ENCODE measurements around the gene TCERG1L. TPM values are rescaled to one million over a fixed set of nuclear protein-coding genes. Genes with fewer than 3 reads are reported as not detected.
"Not testable (repeated sequence)": the region's sequence is repeated elsewhere in the genome, so short reads cannot be mapped to it uniquely, and the experiment has no call there.

Gene TCERG1L
- total and polyA plus RNA-seq, 9 of the 15 experiments (the other 6 are each of a cell fraction or from before 2014, with no cell fraction given) = not detected

DNA sequence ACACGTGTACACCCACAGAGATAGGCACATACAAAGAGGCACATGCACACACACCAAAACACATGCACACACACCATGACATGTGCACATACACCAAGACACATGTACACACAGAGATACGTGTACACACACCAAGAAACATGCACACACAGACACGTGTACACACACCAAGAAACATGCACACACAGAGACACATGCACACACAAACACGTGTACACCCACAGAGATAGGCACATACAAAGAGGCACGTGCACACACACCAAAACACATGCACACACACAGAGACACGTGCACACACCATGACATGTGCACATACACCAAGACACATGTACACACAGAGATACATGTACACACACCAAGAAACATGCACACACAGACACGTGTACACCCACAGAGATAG lies 135.2 kb downstream of the TCERG1L start:
- in situ Hi-C loops (cut with MboI); H3K27me3 ChIP-seq (ENCODE audit: control insufficient read depth in 2 of 2, insufficient read depth in 2 of 2, low read length in 2 of 2); H3K9me1 ChIP-seq (ENCODE audit: control insufficient read depth, insufficient read depth, low read length); ATAC-seq; H3K9ac ChIP-seq (ENCODE audit: insufficient read depth in 1 of 2, low read depth in 2 of 2, low read length in 2 of 2); CTCF ChIA-PET (ENCODE audit: low intra/inter-chr PET ratio); H3K27ac ChIP-seq (ENCODE audit: extremely low read depth, low read depth, low read length); H3K4me2 ChIP-seq (ENCODE audit: insufficient read depth, low read length); H3K4me1 ChIP-seq (replicated peaks in 1 of 2; ENCODE audit: control insufficient read depth in 2 of 2, insufficient read depth in 2 of 2, low read length in 2 of 2); H4K20me1 ChIP-seq (replicated peaks; ENCODE audit: control insufficient read depth, insufficient read depth, low read length); POLR2A ChIA-PET; intact Hi-C loops (cut with micrococcal nuclease); DNase-seq (ENCODE audit: extremely low read depth in 1 of 4, low spot score in 3 of 4); BruUV-seq (replicated peaks); H3K9me3 ChIP-seq (replicated peaks; ENCODE audit: control insufficient read depth, insufficient read depth, low read depth, low read length); H3K36me3 ChIP-seq (ENCODE audit: control insufficient read depth, insufficient read depth, low read length); H2AFZ ChIP-seq (ENCODE audit: low read depth, low read length); H3K4me3 ChIP-seq; H3K79me2 ChIP-seq (ENCODE audit: control insufficient read depth, insufficient read depth, low read length): not testable (repeated sequence)
- peak; percentile 86 for FAIRE-seq
- peak in 1 of 2 experiments; percentile 43; a peak in 1 of 4 replicates for TF ChIP-seq KDM1A (IDR thresholded peaks at IDR 0.05)
- WGBS (ENCODE audit: insufficient coverage, low coverage, missing lambda C conversion rate) = 0% methylated on average over 7 of the region's 7 CpGs

DNA sequence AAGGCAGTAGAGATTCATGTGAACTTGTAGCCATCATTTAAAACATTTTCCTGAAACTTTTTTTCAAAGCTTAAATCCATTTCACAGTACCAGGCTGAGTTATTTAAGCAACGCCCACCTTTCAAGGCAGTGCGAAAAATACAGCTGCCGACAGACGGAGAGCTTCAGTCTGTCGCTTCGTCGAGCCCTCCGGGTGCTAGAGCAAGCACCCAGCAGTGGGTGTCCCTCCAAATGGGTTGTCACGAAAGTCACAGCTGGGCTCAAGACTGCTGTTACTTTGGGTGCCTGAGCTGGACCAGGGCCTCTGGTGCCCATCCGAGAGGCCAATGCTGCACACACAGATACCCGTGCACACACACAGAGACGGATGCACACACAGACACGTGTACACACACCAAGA lies 135.6 kb downstream of the TCERG1L start:
- Histone ChIP-seq H4K20me1 (replicated peaks; ENCODE audit: control insufficient read depth, insufficient read depth, low read length) (no peaks in the 10 kb centered on the region), H3K9me1 (ENCODE audit: control insufficient read depth, insufficient read depth, low read length) (no peaks in the 10 kb centered on the region), H3K4me3 (no peak overlapping the region), H3K36me3 (ENCODE audit: control insufficient read depth, insufficient read depth, low read length) (no peaks in the 10 kb centered on the region), H2AFZ (ENCODE audit: low read depth, low read length) (no peak overlapping the region), H3K79me2 (ENCODE audit: control insufficient read depth, insufficient read depth, low read length) (no peaks in the 10 kb centered on the region), H3K4me1 (replicated peaks in 1 of 2; ENCODE audit: control insufficient read depth in 2 of 2, insufficient read depth in 2 of 2, low read length in 2 of 2) (no peaks in the 10 kb centered on the region), H3K9ac (ENCODE audit: insufficient read depth in 1 of 2, low read depth in 2 of 2, low read length in 2 of 2) (no peak overlapping the region), H3K27ac (ENCODE audit: extremely low read depth, low read depth, low read length) (no peak overlapping the region), H3K4me2 (ENCODE audit: insufficient read depth, low read length) (no peak overlapping the region), H3K9me3 (replicated peaks; ENCODE audit: control insufficient read depth, insufficient read depth, low read depth, low read length) (no peaks in the 10 kb centered on the region; the same call in 1 of the 2 replicates), H3K27me3 (ENCODE audit: control insufficient read depth in 2 of 2, insufficient read depth in 2 of 2, low read length in 2 of 2) (peaks cover 0 to 7% of the 10 kb centered on the region in 2 experiments; a peak in 1 of 5 replicates)
- in situ Hi-C loops (cut with MboI) (no loop called here), intact Hi-C loops (cut with micrococcal nuclease) (no loop called here)
- no peak for TF ChIP-seq SP1 (CRISPR knock-in tag; IDR thresholded peaks at IDR 0.05)
- no peak for TF ChIP-seq PHF21A (IDR thresholded peaks at IDR 0.05; ENCODE audit: borderline replicate concordance, low read depth)
- TF ChIP-seq HDGF (IDR thresholded peaks at IDR 0.05) = no peak
- no peak for TF ChIP-seq RCOR1 (IDR thresholded peaks at IDR 0.05; ENCODE audit: borderline replicate concordance in 1 of 2, low read depth in 2 of 2, low read length in 2 of 2)
- no peak for TF ChIP-seq SETDB1 (IDR thresholded peaks at IDR 0.05; ENCODE audit: low read length)
- TF ChIP-seq, protein P1, sequence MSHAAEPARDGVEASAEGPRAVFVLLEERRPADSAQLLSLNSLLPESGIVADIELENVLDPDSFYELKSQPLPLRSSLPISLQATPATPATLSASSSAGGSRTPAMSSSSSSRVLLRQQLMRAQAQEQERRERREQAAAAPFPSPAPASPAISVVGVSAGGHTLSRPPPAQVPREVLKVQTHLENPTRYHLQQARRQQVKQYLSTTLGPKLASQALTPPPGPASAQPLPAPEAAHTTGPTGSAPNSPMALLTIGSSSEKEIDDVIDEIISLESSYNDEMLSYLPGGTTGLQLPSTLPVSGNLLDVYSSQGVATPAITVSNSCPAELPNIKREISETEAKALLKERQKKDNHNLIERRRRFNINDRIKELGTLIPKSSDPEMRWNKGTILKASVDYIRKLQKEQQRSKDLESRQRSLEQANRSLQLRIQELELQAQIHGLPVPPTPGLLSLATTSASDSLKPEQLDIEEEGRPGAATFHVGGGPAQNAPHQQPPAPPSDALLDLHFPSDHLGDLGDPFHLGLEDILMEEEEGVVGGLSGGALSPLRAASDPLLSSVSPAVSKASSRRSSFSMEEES (CRISPR knock-in tag; IDR thresholded peaks at IDR 0.05) = no peak
- no peak for TF ChIP-seq MYBL2 (IDR thresholded peaks at IDR 0.05; ENCODE audit: low read depth)
- no peak for TF ChIP-seq MYBL2 (CRISPR knock-in tag; IDR thresholded peaks at IDR 0.05; ENCODE audit: borderline replicate concordance)
- no peak for TF ChIP-seq HOXB6 (CRISPR knock-in tag; IDR thresholded peaks at IDR 0.05; ENCODE audit: borderline replicate concordance)
- TF ChIP-seq TCFL5 (CRISPR knock-in tag; conservative IDR thresholded peaks at IDR 0.05) = no peak
- TF ChIP-seq, protein P2, sequence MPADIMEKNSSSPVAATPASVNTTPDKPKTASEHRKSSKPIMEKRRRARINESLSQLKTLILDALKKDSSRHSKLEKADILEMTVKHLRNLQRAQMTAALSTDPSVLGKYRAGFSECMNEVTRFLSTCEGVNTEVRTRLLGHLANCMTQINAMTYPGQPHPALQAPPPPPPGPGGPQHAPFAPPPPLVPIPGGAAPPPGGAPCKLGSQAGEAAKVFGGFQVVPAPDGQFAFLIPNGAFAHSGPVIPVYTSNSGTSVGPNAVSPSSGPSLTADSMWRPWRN (IDR thresholded peaks at IDR 0.05; ENCODE audit: low read depth) = no peak
- TF ChIP-seq, protein P3, sequence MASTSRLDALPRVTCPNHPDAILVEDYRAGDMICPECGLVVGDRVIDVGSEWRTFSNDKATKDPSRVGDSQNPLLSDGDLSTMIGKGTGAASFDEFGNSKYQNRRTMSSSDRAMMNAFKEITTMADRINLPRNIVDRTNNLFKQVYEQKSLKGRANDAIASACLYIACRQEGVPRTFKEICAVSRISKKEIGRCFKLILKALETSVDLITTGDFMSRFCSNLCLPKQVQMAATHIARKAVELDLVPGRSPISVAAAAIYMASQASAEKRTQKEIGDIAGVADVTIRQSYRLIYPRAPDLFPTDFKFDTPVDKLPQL (IDR thresholded peaks at IDR 0.05; ENCODE audit: extremely low read depth, insufficient read length) = no peak
- no peak for TF ChIP-seq FOS (IDR thresholded peaks at IDR 0.05; ENCODE audit: extremely low read depth, insufficient read length)
- CTCF ChIA-PET (ENCODE audit: low intra/inter-chr PET ratio) = no interaction called here
- POLR2A ChIA-PET = no interaction called here
- DNase-seq (ENCODE audit: extremely low read depth in 1 of 4, low spot score in 3 of 4) (no peak), FAIRE-seq (no peak), ATAC-seq (no peak)
- no TSS peak for BruUV-seq (replicated peaks)
- WGBS (ENCODE audit: insufficient coverage, low coverage, missing lambda C conversion rate) = 71% methylated on average over 9 of the region's 13 CpGs
